Measurements from ENCODE around the gene IER5. TPM values are rescaled to one million over a fixed set of nuclear protein-coding genes. Genes with fewer than 3 reads are reported as not detected.

IER5 gene
- polyA plus RNA-seq, 1 of the 3 experiments (the other 2 are of a cell fraction), result 52.9 TPM

DNA sequence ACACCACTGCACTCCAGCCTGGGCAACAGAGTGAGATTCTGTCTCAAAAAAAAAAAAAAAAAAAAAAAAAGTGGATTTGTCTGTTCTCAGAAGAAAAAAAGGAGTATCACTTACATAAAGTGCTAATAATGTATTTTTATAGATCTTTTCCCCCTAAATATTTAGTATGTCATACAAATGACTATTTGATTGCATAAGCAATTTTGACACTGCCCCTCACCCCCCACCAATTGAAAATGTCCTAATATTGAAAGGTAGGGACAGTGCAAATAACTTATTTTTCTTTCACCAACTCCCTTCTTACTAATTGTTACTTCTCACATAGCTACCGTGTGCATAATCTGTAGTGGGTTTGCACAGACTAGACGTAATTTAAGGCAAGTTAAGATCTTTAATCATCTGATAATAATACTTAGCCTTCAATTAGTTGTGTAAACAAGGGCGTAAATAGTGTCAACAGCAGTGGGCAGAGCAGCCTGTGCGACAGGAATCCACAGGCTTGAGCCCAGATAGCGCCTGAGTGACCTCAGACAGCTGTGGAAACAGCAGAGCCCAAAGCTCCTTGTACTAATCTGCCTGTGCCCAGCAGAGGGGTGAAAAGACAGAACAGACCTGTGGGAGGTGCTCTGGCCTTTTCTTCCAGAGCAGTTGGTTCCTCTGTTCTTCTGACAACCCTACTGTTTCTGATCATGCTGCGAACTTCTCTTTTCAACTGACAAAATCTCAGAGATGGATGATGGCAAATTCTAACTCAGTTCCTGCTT, 4.5 kb upstream of the IER5 start:
- H3F3A ChIP-seq (replicated peaks; ENCODE audit: insufficient read depth), result peaks cover 18% of the 10 kb centered on the region
- H3K79me2 ChIP-seq (ENCODE audit: insufficient read depth), result peaks cover 5% of the 10 kb centered on the region; the same call in 1 of the 2 replicates
- WGBS (ENCODE audit: low lambda C conversion rate), result 67% methylated on average over 6 of the region's 6 CpGs
- ChIA-PET POLR2A (interaction anchor here (1.8 kb wide), 1 partner anchor 21 kb away, joined by 6 read pairs; no protein-coding TSS in a partner anchor), CTCF (interaction anchor here (0.6 to 3.4 kb wide), 12 partner anchors 13 to 202 kb away, joined by 3 to 38 read pairs (median 4); no protein-coding TSS in a partner anchor)
- H2AFZ ChIP-seq (ENCODE audit: low read depth), result no peak overlapping the region
- H3K36me3 ChIP-seq (replicated peaks in 1 of 2; ENCODE audit: control insufficient read depth in 1 of 2, insufficient read depth in 2 of 2, low read length in 1 of 2), result no peaks in the 10 kb centered on the region
- no peak overlapping the region for H3K4me3 ChIP-seq (ENCODE audit: low read depth in 2 of 2, low read length in 1 of 2)
- H3K27ac ChIP-seq (ENCODE audit: low read depth in 2 of 2, low read length in 1 of 2), result no peak overlapping the region
- H3K9me2 ChIP-seq, result no peaks in the 10 kb centered on the region
- peaks cover 5% of the 10 kb centered on the region; the same call in 1 of the 2 replicates for H4K20me1 ChIP-seq (ENCODE audit: insufficient read depth)
- TF ChIP-seq EZH2phosphoT487 (IDR thresholded peaks at IDR 0.05; ENCODE audit: borderline replicate concordance, low read depth) (no peak), FOXM1 (IDR thresholded peaks at IDR 0.05; ENCODE audit: low read depth) (no peak), FOSL2 (IDR thresholded peaks at IDR 0.05; ENCODE audit: borderline replicate concordance, low read depth) (no peak), RAD21 (IDR thresholded peaks at IDR 0.05; ENCODE audit: low read length) (peak; percentile 81), SMC3 (IDR thresholded peaks at IDR 0.05; ENCODE audit: low read depth, low read length) (peak; percentile 66), NFIC (IDR thresholded peaks at IDR 0.05; ENCODE audit: borderline replicate concordance) (no peak), RFX5 (IDR thresholded peaks at IDR 0.05; ENCODE audit: low read length) (no peak), MXI1 (IDR thresholded peaks at IDR 0.05; ENCODE audit: low read depth, low read length) (no peak), MEF2A (IDR thresholded peaks at IDR 0.05; ENCODE audit: borderline replicate concordance, low read depth) (no peak), POLR2AphosphoS5 (IDR thresholded peaks at IDR 0.05; ENCODE audit: low read depth, low read length) (no peak), YY1 (IDR thresholded peaks at IDR 0.05; ENCODE audit: low read depth) (no peak), ELF1 (IDR thresholded peaks at IDR 0.05) (no peak), RCOR1 (IDR thresholded peaks at IDR 0.05; ENCODE audit: low read length) (no peak), GABPA (IDR thresholded peaks at IDR 0.05; ENCODE audit: low read depth) (no peak), TCF12 (IDR thresholded peaks at IDR 0.05) (no peak), JUND (IDR thresholded peaks at IDR 0.05) (no peak), GATA2 (CRISPR knock-in tag; IDR thresholded peaks at IDR 0.05) (no peak), CHD2 (IDR thresholded peaks at IDR 0.05; ENCODE audit: low read length, partially characterized antibody) (no peak), SIN3A (IDR thresholded peaks at IDR 0.05; ENCODE audit: borderline replicate concordance, low read depth, low read length) (no peak)
- TF ChIP-seq, protein P1, sequence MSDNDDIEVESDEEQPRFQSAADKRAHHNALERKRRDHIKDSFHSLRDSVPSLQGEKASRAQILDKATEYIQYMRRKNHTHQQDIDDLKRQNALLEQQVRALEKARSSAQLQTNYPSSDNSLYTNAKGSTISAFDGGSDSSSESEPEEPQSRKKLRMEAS (IDR thresholded peaks at IDR 0.05; ENCODE audit: low read depth), result no peak
- TF ChIP-seq, protein P2, sequence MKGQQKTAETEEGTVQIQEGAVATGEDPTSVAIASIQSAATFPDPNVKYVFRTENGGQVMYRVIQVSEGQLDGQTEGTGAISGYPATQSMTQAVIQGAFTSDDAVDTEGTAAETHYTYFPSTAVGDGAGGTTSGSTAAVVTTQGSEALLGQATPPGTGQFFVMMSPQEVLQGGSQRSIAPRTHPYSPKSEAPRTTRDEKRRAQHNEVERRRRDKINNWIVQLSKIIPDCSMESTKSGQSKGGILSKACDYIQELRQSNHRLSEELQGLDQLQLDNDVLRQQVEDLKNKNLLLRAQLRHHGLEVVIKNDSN (IDR thresholded peaks at IDR 0.05; ENCODE audit: borderline replicate concordance, low read depth), result no peak
- TF ChIP-seq, protein P3, sequence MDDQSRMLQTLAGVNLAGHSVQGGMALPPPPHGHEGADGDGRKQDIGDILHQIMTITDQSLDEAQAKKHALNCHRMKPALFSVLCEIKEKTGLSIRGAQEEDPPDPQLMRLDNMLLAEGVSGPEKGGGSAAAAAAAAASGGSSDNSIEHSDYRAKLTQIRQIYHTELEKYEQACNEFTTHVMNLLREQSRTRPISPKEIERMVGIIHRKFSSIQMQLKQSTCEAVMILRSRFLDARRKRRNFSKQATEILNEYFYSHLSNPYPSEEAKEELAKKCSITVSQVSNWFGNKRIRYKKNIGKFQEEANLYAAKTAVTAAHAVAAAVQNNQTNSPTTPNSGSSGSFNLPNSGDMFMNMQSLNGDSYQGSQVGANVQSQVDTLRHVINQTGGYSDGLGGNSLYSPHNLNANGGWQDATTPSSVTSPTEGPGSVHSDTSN (IDR thresholded peaks at IDR 0.05), result no peak
- TF ChIP-seq, protein P4, sequence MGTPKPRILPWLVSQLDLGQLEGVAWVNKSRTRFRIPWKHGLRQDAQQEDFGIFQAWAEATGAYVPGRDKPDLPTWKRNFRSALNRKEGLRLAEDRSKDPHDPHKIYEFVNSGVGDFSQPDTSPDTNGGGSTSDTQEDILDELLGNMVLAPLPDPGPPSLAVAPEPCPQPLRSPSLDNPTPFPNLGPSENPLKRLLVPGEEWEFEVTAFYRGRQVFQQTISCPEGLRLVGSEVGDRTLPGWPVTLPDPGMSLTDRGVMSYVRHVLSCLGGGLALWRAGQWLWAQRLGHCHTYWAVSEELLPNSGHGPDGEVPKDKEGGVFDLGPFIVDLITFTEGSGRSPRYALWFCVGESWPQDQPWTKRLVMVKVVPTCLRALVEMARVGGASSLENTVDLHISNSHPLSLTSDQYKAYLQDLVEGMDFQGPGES (IDR thresholded peaks at IDR 0.05; ENCODE audit: low read depth, low read length), result no peak
- TF ChIP-seq, protein P5, sequence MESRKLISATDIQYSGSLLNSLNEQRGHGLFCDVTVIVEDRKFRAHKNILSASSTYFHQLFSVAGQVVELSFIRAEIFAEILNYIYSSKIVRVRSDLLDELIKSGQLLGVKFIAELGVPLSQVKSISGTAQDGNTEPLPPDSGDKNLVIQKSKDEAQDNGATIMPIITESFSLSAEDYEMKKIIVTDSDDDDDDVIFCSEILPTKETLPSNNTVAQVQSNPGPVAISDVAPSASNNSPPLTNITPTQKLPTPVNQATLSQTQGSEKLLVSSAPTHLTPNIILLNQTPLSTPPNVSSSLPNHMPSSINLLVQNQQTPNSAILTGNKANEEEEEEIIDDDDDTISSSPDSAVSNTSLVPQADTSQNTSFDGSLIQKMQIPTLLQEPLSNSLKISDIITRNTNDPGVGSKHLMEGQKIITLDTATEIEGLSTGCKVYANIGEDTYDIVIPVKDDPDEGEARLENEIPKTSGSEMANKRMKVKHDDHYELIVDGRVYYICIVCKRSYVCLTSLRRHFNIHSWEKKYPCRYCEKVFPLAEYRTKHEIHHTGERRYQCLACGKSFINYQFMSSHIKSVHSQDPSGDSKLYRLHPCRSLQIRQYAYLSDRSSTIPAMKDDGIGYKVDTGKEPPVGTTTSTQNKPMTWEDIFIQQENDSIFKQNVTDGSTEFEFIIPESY (IDR thresholded peaks at IDR 0.05; ENCODE audit: borderline replicate concordance, low read depth), result no peak
- TF ChIP-seq, protein P6, sequence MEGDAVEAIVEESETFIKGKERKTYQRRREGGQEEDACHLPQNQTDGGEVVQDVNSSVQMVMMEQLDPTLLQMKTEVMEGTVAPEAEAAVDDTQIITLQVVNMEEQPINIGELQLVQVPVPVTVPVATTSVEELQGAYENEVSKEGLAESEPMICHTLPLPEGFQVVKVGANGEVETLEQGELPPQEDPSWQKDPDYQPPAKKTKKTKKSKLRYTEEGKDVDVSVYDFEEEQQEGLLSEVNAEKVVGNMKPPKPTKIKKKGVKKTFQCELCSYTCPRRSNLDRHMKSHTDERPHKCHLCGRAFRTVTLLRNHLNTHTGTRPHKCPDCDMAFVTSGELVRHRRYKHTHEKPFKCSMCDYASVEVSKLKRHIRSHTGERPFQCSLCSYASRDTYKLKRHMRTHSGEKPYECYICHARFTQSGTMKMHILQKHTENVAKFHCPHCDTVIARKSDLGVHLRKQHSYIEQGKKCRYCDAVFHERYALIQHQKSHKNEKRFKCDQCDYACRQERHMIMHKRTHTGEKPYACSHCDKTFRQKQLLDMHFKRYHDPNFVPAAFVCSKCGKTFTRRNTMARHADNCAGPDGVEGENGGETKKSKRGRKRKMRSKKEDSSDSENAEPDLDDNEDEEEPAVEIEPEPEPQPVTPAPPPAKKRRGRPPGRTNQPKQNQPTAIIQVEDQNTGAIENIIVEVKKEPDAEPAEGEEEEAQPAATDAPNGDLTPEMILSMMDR (IDR thresholded peaks at IDR 0.05), result peak; percentile 49
- H3K27me3 ChIP-seq (ENCODE audit: insufficient read depth), result no peaks in the 10 kb centered on the region
- H3K4me2 ChIP-seq, result no peak overlapping the region
- H3K9me3 ChIP-seq, result no peaks in the 10 kb centered on the region
- DNase-seq, result peak; percentile 55
- no peak overlapping the region for H3K9ac ChIP-seq
- H3K4me1 ChIP-seq (ENCODE audit: control insufficient read depth in 1 of 2, insufficient read depth in 2 of 2, low read depth in 1 of 2, low read length in 1 of 2), result peaks cover 7% of the 10 kb centered on the region in 2 experiments; a peak in 3 of 4 replicates
